T-helper 1 cell treated with Interleukin-12 subunit alpha and Interleukin-12 subunit beta and Interleukin-4 antibody, amounts not matched to agents 30 μg/mL and 1 μg/mL, for 36 hours (primary cell): ENCODE measurements around the gene CUX1.

ENCODE experiments used
- H3K27ac Mint-ChIP-seq: one replicate; pipeline ENCODE4 v1.8.0; 2021; ENCODE audit warnings: mild to moderate bottlenecking, mixed read lengths
- H3K27me3 Mint-ChIP-seq: one replicate; pipeline ENCODE4 v1.8.0; 2021; ENCODE audit warnings: low read depth, mixed read lengths
- H3K36me3 Mint-ChIP-seq: one replicate; pipeline ENCODE4 v1.8.0; 2021; ENCODE audit warnings: low read depth, mixed read lengths
- H3K4me1 Mint-ChIP-seq: one replicate; pipeline ENCODE4 v1.8.0; 2021; ENCODE audit warnings: low read depth, mixed read lengths
- H3K4me3 Mint-ChIP-seq: one replicate; pipeline ENCODE4 v1.8.0; 2021; ENCODE audit warnings: mild to moderate bottlenecking, moderate library complexity, mixed read lengths
- H3K9me3 Mint-ChIP-seq: one replicate; pipeline ENCODE4 v1.8.0; 2021; ENCODE audit warnings: mixed read lengths

Gene CUX1

DNA sequence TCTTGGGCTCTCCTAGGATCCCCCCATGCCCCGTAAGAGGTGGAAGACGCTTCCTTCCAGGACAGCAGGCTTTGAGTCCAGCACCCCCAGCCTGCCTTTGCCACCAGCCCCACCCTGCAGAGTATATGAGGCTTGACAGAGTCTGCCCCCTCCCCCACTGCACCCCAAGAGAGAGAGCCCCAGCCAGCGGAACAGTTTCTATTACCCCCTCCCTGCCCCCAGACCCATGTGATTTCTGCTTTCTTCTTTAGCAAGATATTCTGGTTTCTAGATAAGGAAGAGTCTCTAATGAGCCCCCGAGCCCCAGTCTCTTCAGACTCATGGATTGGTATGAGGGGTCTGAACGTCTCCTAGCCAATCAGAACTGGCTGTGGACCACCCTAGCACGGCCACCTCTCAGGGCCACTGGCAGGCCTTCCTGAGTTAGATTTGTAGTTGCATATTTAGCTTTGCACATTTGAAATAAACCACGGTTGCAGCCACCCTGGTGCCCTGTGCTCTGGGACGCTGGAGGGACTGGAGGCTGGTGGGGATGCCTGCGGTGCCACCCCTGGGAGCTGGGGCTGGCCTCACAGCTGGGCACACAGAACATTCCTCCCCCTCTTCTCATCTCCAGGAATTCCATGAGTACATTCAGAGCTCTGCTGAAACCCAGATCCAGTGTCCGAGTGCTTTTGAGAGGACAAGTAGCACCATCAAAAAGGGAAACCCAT, 466.2 kb downstream of the CUX1 start:
- peaks cover 22% of the 10 kb centered on the region for H3K27me3 Mint-ChIP-seq
- no peak overlapping the region for H3K4me3 Mint-ChIP-seq
- H3K27ac Mint-ChIP-seq = no peak overlapping the region
- no peaks in the 10 kb centered on the region for H3K36me3 Mint-ChIP-seq
- peaks cover 15% of the 10 kb centered on the region for H3K4me1 Mint-ChIP-seq
- H3K9me3 Mint-ChIP-seq = no peaks in the 10 kb centered on the region

DNA sequence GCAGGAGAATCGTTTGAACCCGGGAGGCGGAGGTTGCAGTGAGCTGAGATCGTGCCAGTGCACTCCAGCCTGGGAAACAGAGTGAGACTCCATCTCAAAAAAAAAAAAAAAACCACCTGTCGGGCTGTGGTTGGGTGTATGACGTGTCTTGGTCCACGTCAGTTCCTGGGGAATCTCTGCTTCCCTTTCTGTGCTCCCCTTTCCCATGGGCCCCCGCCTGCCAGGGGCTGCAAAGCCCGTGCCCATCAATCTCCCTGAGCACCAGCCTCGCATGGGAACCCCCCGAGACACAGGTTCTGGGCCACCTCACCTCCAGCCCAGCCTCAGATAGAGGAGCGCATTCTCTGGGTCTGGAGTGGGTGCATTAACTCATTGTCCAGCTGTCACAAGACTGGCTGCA, 467.0 kb downstream of the CUX1 start:
- Mint-ChIP-seq H3K4me1 (peaks cover 15% of the 10 kb centered on the region), H3K27me3 (peaks cover 22% of the 10 kb centered on the region), H3K4me3 (peak overlapping the region; percentile 40), H3K36me3 (no peaks in the 10 kb centered on the region), H3K27ac (no peak overlapping the region), H3K9me3 (no peaks in the 10 kb centered on the region)

DNA sequence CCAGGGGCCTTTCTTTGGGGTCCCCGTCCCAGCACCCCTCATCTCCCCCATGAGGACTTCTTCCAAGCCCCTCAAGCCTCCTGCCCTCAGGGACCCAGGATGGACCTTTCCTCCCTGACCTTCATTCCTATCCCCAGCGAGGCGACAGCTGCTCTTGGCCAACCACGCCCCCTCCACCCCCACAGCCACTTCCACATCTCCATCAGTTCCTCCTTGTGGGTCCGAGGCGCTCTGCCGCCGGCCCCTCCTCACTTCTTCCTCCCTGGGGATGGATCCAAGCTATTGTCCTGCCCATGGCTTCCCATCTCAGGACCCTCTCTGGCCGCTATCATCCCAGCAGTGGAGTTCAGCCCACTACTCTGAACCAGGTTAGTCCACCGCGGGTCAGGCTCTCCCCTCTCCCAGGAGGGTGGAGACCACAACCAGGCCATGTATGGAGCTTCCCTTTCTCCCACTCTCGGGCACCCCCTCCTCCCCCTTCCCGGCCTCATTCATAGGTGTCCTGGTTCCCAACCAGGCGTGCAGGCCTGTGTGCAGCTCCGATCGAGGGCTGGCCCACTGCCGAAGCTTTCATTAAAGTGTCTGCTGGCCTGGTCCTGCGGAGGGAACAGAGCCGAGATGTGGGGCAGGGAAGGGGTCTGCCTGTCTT, 467.6 kb downstream of the CUX1 start:
- H3K4me3 Mint-ChIP-seq = peak overlapping the region; percentile 2
- no peaks in the 10 kb centered on the region for H3K36me3 Mint-ChIP-seq
- peak overlapping the region; percentile 31 for H3K27ac Mint-ChIP-seq
- H3K4me1 Mint-ChIP-seq = peaks cover 17% of the 10 kb centered on the region
- H3K27me3 Mint-ChIP-seq = peaks cover 22% of the 10 kb centered on the region
- no peaks in the 10 kb centered on the region for H3K9me3 Mint-ChIP-seq

DNA sequence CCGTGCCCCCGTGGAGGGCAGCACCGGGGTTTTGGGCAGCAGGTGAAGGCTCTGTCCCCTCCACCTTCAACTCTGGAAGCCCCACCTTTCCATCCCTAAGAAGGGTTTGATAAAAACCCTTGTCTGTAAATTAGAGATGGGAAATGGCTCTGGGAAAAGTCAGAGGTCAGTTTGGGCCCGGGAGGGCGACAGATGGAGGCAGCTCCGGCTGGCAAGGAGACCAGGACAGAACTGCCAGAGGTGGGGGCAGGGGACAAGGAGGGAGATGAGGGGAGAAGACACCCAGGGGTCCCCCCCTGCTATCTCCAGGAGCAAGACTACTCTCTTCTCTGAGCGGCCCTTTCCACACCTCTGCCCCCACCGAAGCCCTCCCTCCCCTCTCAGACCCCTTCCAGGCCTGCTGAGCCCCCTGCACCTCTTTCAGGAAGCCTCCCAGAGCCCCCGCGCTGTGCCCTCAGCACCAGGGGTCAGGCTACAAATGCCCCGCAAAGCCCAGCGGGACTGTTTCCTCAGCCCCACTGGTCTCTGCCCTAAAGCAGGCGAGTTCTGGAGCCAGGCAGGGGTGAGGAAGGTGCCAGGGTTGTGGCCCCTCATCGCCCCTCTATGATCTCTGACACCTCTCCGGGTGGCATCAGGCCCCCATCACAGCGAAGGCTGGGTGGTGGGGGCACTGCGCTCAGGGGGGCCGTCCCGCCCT, 468.3 kb downstream of the CUX1 start:
- peaks cover 20% of the 10 kb centered on the region for H3K4me1 Mint-ChIP-seq

DNA sequence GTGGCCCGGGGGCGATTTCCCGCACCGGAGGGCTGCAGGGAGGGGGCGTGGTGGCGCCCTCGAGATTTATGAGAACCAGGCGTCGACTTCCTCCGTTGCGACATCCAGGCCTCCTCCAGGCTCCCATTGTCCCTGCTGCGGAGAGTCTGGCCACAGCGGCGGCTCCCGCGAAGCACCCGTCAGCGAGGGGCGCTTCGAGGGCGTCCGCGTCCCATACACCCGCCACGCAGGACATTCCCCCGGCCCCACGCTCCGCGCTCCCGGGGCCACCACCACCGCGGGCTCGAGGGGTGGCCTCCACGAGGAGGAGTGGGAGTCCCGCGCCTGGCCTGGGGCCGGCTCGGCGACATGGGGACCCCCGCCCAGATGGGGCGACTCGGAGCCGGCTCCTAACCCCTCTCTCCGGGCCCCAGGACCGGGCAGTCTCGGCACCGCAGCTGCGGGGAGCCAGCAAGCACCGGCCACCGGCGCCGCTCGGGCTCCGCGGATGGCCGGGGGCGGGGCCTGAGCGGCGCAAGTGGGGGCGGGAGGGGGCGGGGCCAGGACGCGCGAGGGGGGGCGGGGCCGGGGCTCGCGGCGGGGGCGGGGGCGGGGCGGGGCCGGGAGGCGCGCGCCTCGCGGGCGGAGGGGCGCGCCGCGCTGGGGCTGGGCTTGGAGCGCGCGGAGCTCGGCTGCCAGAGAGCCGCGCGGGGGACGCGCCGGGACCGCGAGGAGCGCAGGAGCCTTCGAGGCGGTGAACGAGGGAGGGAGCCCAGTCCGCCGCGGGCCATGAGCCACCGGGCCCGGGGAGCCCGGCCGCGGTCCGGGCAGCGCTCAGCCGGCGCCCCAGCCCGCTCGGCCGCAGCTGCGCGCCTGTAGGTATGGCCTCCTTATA, 469.0 kb downstream of the CUX1 start, which contains the start of gene SH2B2:
SH2B2 (plus strand) TSS at position 632 of the 874 bp plus-strand sequence. CDS start 13,683 bp downstream, outside the sequence.
- Mint-ChIP-seq H3K4me1 (peaks cover 23% of the 10 kb centered on the region), H3K4me3 (peak within 1 kb of the TSS; percentile 53), H3K9me3 (no peaks in the 10 kb centered on the region), H3K27me3 (peaks cover 22% of the 10 kb centered on the region), H3K36me3 (no peaks in the 10 kb centered on the region), H3K27ac (no peak within 1 kb of the TSS)

More for the DNA sequence above, 468.3 kb downstream of the CUX1 start:
- H3K9me3 Mint-ChIP-seq = no peaks in the 10 kb centered on the region
- H3K27ac Mint-ChIP-seq = no peak overlapping the region
- H3K36me3 Mint-ChIP-seq = no peaks in the 10 kb centered on the region
- H3K4me3 Mint-ChIP-seq = peak overlapping the region; percentile 69
- peaks cover 22% of the 10 kb centered on the region for H3K27me3 Mint-ChIP-seq

DNA sequence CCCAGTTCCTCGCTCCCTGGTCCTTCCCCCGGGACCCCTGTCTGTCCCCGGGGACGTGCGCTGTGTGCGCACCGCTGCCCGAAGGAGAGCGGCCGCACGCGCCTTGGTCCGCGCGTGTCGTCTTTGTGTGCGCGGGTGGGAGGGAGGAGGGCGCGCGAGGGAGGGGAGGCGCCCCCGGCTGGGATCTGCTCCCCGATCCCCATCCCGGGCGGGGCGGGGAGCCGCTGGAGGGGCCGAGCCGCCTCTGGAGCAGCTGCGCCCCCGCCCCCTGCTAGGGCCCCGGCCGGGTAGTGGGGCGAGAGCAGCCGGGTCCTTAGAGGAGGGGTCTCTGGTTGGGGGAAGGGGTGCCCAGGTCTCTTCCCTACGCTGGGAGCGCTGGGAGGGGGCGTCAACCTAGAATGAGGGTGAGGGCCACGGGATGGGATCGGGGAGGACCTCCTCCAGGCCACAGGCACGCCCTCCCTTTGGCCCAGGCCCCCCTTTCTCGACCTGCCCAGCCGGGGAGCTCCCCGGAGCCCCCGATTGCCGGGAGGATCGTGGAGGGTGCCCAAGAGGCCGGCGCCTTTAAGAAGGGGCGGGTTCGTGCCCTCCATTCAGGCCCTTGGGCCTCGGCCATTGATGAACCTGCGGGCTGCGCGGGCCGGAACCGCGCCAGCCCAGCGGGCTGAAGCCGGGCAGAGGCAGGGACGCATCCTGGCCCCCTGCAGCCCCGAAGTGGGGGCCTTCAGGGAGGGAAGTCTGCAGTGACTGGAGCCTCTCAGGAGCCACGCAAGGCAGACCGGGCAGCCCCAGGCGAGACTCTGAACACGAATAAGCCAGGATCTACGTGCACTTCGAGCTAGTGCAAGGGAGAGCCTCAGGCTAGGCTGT, 469.9 kb downstream of the CUX1 start:
- no peak overlapping the region for H3K27ac Mint-ChIP-seq
- peaks cover 27% of the 10 kb centered on the region for H3K27me3 Mint-ChIP-seq
- H3K4me3 Mint-ChIP-seq = peak overlapping the region; percentile 53
- no peaks in the 10 kb centered on the region for H3K9me3 Mint-ChIP-seq
- H3K36me3 Mint-ChIP-seq = no peaks in the 10 kb centered on the region
- H3K4me1 Mint-ChIP-seq = peaks cover 28% of the 10 kb centered on the region

DNA sequence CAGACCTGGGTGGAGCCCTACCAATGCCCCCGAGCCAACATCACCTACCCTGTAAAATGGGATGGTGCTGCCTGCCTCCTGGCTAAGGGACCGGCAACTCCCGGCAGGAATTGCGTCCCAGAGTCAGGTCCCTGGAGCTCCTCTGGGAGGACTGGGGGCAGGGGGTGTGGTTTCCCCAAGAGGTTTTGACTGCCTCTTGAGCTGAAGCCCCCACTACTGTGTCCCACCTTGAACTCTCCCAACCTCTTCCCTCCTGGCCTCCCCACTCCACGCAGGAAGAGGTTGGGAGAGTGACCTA, 470.5 kb downstream of the CUX1 start:
- Mint-ChIP-seq H3K4me1 (peaks cover 28% of the 10 kb centered on the region), H3K27ac (no peak overlapping the region), H3K36me3 (no peaks in the 10 kb centered on the region), H3K9me3 (no peaks in the 10 kb centered on the region), H3K4me3 (no peak overlapping the region), H3K27me3 (peaks cover 27% of the 10 kb centered on the region)

DNA sequence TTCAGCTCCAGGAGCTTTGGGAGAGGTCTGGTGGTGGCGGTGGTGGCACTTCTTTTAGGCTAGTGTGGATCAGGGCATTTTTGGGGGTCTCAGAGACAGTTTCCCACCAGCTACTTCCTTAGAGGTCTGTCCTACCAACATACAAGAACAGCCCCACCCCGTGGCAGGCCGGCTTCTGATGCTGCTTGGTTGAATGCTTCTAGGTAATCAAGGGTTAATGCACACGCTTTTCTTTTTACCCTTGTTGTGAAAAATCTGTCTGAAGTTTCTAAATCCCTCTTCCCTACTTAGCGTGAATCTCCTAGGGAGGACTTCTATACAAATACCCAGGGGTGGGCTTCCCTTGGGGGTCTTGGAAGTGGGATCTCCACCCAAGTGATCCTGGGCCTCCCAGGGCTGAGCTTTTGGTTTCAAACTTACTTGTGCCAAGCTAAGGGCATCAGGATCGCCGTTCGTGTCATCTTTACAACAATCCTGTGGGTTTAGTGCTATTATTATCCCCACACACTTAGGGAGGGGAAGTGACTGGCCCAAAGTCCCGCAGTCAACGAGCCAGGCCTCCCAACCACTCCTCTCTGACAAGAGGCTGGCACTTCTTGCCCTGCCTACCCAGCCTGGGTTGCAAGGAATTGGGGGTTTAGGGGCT, 471.0 kb downstream of the CUX1 start:
- peaks cover 25% of the 10 kb centered on the region for H3K27me3 Mint-ChIP-seq
- H3K4me3 Mint-ChIP-seq = peak overlapping the region; percentile 48
- peaks cover 28% of the 10 kb centered on the region for H3K4me1 Mint-ChIP-seq
- H3K27ac Mint-ChIP-seq = no peak overlapping the region
- no peaks in the 10 kb centered on the region for H3K36me3 Mint-ChIP-seq
- H3K9me3 Mint-ChIP-seq = no peaks in the 10 kb centered on the region

DNA sequence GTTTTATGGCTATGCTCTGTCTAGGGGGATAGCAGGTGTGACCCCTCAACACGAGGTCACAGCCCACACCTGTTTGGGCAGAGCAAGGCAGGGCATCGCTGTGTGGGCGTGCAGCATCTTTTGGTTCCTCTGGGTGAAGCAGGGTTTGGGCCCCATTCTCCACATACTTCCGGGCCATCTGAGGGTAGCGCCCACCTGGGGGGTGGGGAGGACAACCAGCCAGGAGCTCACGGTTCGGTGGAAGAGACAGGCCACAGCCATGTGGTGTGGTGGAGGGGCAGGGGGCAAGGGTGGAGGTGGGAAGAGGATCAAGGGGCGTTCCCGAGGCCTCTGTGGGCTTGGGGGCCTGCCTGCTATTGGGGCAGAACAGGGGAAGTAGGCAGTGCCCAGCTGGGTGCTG, 471.6 kb downstream of the CUX1 start:
- Mint-ChIP-seq H3K27ac (no peak overlapping the region), H3K36me3 (no peaks in the 10 kb centered on the region), H3K4me1 (peaks cover 26% of the 10 kb centered on the region), H3K27me3 (peaks cover 24% of the 10 kb centered on the region), H3K9me3 (no peaks in the 10 kb centered on the region), H3K4me3 (no peak overlapping the region)

DNA sequence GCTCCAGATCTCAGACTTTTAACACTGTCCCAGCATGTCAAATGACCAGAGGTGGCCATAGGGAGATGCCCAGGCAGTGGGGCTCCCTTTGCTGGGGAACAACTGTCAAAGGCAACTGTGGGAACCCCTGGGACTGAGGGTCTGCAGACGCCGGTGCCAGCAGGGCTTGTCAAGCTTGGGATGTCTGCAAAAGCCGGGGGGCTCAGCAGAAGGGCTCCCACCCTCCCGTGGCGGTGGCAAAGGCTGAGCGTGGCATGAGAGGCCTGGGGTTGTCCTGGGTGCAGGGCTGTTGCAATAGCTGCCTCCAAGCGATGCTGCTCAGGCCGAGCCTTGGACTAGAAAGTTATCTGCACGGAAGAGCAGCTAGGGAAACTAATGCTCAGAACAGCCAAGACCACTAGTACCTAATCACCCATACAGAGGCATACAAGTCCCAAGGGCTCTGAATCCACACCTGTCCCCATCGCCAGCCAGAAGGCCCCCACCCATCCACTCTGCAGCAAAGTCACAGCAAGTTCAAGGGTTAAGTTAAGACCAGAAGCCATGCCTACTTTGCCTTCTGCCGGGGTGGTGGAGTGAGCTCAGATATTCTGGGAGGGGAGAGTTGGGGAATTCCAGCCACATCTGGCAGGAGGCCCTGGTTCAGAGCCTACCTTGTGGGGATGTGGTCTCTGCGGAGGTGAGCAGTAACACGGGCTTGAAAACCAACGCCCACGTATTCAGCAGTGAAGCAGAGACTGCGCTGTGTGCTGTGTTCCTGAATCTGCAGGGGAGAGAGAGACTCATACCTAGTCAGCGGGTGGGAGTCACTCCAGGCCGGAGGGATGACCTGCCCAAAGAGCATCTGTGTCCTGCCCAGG, 473.9 kb downstream of the CUX1 start:
- peak overlapping the region; percentile 60 for H3K27ac Mint-ChIP-seq
- no peaks in the 10 kb centered on the region for H3K9me3 Mint-ChIP-seq
- no peaks in the 10 kb centered on the region for H3K36me3 Mint-ChIP-seq
- no peak overlapping the region for H3K4me3 Mint-ChIP-seq
- H3K4me1 Mint-ChIP-seq = peaks cover 16% of the 10 kb centered on the region
- H3K27me3 Mint-ChIP-seq = peaks cover 10% of the 10 kb centered on the region

DNA sequence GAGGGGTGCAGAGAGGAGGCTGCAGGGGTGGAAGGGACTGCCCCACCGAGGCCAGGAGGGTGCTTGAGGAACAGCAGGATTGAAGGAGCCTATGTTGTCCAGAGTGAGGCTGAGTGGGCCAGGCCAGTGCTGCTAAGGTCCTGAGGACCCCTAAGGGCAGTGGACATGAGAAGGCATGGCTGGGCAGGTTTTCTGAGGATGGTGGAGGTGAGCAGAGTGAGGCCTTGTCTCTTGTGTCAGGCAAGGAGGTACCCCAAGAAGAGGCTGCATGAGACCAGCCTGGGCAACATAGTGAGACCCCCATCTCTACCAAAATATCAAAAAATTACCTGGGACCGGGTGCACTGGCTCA, 474.5 kb downstream of the CUX1 start:
- Mint-ChIP-seq H3K27me3 (peaks cover 10% of the 10 kb centered on the region), H3K36me3 (no peaks in the 10 kb centered on the region), H3K9me3 (no peaks in the 10 kb centered on the region), H3K4me1 (peaks cover 16% of the 10 kb centered on the region), H3K4me3 (no peak overlapping the region), H3K27ac (peak overlapping the region; percentile 60)

DNA sequence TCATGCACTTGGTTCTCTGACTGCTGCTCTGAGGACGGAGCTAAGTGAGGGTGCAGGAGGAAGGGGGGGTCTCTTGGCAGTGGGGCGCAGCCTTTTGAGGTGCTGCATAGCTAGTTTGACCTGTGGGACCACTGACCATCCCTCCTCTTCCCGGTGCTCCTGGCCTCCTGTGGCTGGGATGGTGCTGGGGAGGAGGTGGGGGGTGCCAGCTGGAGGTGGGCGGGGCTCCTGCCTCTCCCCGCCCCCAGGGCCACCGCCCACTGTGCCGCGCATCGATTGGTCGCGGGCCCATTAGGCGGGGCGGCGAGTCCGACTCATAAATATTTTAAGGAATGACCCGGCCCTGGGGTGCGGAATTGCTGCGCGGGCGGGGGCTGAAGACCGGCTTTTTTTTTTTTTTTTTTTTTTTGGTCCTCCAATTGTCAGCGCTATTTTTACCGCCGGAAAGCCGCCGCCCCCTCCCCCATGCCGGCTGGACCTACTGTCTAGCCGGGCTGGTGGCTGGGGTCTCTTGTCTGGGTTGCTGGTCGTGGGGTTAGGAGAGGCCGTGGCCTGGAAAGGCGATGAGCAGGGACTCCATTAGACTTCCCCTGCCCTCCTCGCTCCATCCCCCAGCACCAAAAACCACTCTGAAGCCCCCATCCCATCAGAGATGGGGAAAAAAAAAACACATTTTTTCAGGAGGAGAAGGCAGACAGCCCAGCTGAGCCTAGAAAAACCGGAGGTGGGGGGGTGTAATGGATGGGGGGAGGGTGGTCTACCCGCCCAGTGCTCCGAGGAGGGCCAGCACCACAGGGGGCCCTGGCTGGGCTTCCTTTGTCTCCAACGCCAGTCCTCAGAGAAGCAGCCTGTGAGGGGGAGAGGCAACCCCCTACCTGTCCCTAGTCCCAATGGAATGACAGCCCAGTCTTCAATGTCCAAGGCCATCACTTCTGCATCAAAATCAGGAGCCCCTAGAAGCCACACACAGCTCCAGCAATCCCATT, 475.7 kb downstream of the CUX1 start:
- no peaks in the 10 kb centered on the region for H3K36me3 Mint-ChIP-seq
- peaks cover 10% of the 10 kb centered on the region for H3K27me3 Mint-ChIP-seq
- H3K9me3 Mint-ChIP-seq = no peaks in the 10 kb centered on the region
- peaks cover 16% of the 10 kb centered on the region for H3K4me1 Mint-ChIP-seq
- H3K27ac Mint-ChIP-seq = no peak overlapping the region
- H3K4me3 Mint-ChIP-seq = no peak overlapping the region
